ENCODE results near the gene C20orf204.
A peak's percentile ranks its signal among the peaks of the same experiment; 100 is the strongest.

Gene C20orf204

DNA sequence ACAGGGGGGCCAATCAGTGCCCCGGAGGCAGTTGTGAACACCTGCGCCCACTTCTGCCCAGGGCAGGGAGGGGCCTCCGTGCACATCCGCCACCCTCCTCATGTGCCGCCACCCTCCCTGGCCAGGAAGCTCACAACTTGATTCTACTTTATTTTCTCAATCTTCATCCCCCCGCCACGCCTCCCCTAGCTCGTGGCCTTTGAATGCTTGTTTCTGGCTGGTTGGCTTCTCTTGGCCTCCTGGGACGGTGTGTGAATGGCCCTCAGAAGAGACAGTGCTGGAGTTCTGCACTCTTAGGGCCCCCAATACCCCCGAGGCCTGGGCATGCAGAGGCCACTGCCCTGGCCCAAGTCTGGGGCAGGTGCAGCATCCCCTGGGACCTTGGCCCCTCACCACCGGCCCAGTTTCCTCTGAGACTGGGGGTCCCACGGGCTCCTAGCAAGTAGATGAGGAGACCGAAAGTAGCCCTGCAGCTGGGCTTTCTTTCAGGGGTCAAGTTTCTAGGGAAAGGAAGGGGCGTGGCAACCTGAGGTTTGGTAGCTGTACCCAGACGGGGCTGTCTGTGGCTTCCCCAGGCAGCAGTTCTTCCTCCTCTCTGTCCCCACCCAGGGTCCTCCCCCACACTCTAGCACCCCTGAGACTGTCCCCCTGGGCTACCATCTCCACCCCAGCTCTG is 42.0 kb downstream of the C20orf204 start:
- H3K36me3 ChIP-seq (ENCODE audit: insufficient read depth, low read length) = no peaks in the 10 kb centered on the region
- H3K9me3 ChIP-seq (ENCODE audit: low read length) = no peaks in the 10 kb centered on the region
- H3K4me3 ChIP-seq (ENCODE audit: low read depth in 1 of 2, low read length in 2 of 2) = peak overlapping the region in 1 of 2 donors; percentile 67
- peaks cover 0 to 11% of the 10 kb centered on the region in 2 donors for H3K27me3 ChIP-seq (ENCODE audit: control insufficient read depth in 1 of 2, insufficient read depth in 2 of 2, low read length in 2 of 2)
- H3K27ac ChIP-seq (ENCODE audit: low read depth, low read length) = no peak overlapping the region
- H3K9ac ChIP-seq (ENCODE audit: low read length) = no peak overlapping the region
- peaks cover 14% of the 10 kb centered on the region for H3K4me1 ChIP-seq (ENCODE audit: insufficient read depth, low read length)

DNA sequence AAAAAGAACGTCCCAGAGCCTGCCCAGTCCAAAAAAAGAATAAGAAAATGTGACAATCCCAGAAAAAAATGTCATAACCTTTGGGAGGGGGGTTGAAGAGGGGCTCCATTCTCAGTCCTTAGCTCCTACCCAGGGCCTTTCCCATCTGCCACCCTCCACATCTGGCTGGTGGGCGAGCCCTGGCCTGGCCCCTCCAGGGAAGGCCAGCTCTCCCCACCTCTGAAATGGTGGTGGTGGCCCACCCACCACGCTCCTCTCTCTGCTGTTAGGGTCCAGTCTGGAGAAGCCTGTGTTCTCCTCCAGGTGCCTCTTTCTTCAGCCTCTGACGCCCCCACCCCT is 42.9 kb downstream of the C20orf204 start:
- no peaks in the 10 kb centered on the region for H3K36me3 ChIP-seq (ENCODE audit: insufficient read depth, low read length)
- H3K4me1 ChIP-seq (ENCODE audit: insufficient read depth, low read length) = peaks cover 16% of the 10 kb centered on the region
- H3K27me3 ChIP-seq (ENCODE audit: control insufficient read depth in 1 of 2, insufficient read depth in 2 of 2, low read length in 2 of 2) = peaks cover 0 to 18% of the 10 kb centered on the region in 2 donors
- H3K9ac ChIP-seq (ENCODE audit: low read length) = no peak overlapping the region
- peak overlapping the region; percentile 67 to 73 for H3K4me3 ChIP-seq (ENCODE audit: low read depth in 1 of 2, low read length in 2 of 2)
- no peaks in the 10 kb centered on the region for H3K9me3 ChIP-seq (ENCODE audit: low read length)
- peak overlapping the region; percentile 72 for H3K27ac ChIP-seq (ENCODE audit: low read depth, low read length)

DNA sequence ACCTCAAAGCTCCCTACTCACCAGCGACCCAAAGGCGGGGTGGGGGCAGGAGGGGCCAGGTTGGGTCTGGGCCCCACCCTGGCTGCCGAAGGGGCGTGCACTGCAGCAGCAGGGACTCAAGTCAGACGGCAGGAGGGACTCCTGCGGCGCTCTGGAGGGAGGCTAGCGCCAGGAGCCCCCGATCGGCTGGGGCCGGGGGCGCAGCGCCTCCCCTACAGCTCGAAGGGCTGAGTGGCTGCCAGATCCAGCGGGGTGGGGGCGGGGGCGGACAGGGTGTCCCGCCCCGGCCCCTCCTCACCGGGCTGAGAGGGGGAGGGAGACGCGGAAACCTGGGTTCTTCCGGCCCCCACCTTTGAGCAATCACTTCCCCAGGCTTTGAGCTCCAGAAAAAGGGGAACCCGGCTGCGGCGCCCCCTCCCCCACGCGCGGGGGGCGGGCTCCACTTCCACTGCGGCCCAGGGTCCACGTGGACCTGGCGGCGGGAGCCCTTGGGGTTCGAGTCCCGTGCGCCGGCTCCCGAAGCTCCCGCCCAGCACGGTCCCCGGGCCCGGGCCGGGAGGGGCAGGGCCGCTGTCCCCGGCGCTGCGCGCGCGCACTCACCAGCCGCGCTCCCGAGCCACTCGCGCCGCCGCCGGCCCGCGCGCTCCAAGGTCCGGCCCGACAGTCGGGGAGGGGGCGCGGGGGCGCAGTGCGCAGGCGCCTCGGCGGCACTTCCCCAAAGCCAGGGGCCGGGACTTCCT is 43.5 kb downstream of the C20orf204 start, which contains the start of gene RGS19:
TSS of gene RGS19 (minus strand) at position 246 of the 740 bp plus-strand sequence. CDS start 2,632 bp downstream, outside the sequence.
- Histone ChIP-seq H3K27ac (ENCODE audit: low read depth, low read length) (peak within 1 kb of the TSS; percentile 72), H3K36me3 (ENCODE audit: insufficient read depth, low read length) (no peaks in the 10 kb centered on the region), H3K9ac (ENCODE audit: low read length) (no peak within 1 kb of the TSS), H3K9me3 (ENCODE audit: low read length) (no peaks in the 10 kb centered on the region), H3K4me3 (ENCODE audit: low read depth in 1 of 2, low read length in 2 of 2) (peak within 1 kb of the TSS; percentile 67 to 73), H3K27me3 (ENCODE audit: control insufficient read depth in 1 of 2, insufficient read depth in 2 of 2, low read length in 2 of 2) (peaks cover 5 to 23% of the 10 kb centered on the region in 2 donors), H3K4me1 (ENCODE audit: insufficient read depth, low read length) (peaks cover 16% of the 10 kb centered on the region)

DNA sequence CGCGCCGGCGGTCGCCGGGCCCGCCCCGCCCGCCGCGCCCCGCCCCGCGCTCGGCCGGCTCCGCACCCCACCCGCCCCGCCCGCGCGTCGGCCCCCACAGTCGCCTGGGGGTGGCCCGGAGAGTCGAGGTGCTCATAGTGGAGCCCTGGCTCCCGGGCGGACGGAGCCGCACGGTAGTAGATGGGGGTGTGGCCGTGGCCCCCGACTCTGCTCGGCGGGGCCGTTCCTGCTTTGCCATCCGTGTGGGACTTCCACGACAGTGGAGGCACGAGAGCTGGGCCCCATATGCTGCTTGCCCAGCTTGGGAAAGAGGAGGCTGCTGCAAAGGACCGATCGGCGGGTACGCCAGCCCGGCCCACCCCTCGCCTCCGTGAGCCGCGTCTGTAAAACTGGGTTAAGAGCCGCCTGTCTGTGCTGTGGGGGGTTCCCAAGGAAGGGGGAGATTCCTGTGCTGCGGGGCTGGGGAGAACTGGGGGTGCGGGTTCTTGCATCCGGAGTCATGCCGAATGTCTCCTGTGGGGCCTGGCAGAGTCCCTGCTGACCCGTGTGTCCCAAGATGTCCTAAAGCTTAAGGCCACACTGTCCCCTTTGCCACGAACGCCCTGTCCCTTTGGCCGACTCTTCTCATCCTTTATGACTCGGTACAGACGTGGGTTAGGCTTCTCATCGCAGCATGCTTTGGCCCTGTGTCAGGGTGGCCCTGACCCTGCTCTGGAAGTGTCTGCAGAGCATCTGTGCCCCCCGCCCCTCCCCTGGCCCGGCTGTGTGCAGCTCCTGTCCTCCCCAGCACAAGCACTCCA is 44.2 kb downstream of the C20orf204 start, which contains the start of gene OPRL1:
TSS of gene OPRL1 (plus strand) at position 70 of the 800 bp plus-strand sequence. CDS start 12,639 bp downstream, outside the sequence.
- Histone ChIP-seq H3K9me3 (ENCODE audit: low read length) (no peaks in the 10 kb centered on the region), H3K9ac (ENCODE audit: low read length) (no peak within 1 kb of the TSS), H3K4me1 (ENCODE audit: insufficient read depth, low read length) (peaks cover 16% of the 10 kb centered on the region), H3K4me3 (ENCODE audit: low read depth in 1 of 2, low read length in 2 of 2) (peak within 1 kb of the TSS; percentile 67 to 73), H3K27ac (ENCODE audit: low read depth, low read length) (peak within 1 kb of the TSS; percentile 72), H3K27me3 (ENCODE audit: control insufficient read depth in 1 of 2, insufficient read depth in 2 of 2, low read length in 2 of 2) (peaks cover 10 to 31% of the 10 kb centered on the region in 2 donors), H3K36me3 (ENCODE audit: insufficient read depth, low read length) (no peaks in the 10 kb centered on the region)

DNA sequence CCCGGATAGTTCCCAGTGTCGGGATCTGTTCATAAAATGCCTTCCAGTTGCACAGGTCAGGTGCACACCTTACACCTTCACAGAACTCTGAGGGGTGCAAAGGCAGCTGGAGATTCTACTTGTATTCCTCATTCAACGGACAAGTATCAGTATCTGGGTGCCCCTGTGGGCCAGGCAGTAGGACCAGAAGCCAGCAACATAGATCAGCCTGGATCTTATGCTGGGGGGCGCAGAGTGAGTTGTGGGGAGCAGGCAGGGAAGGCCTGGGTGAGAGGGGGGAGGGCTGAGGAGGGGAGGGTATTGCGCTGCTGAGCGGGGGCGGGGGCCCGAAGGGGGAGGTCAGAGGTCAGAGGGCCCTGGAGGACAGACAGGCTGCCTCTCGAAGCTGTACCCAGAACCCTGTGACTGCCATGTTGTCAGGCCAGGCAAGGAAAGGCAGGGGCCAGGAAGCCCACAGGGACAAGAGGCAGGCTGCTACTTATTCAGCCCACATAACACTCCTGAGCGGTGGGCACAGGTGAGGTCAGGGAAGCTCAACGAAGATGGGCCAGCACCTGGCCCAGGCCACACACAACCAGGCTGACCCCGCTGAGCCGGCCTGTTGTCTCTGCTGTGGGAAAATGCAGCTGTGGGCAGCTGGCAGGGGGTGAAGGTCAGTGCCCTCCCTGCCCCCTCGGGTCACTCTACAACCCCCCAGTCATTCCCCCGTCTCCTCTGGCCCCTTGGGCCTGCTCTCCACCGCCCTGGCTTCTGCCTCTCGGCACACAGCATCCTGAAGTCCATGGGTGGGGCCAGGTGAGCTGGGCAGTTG is 45.0 kb downstream of the C20orf204 start:
- Histone ChIP-seq H3K36me3 (ENCODE audit: insufficient read depth, low read length) (no peaks in the 10 kb centered on the region), H3K27ac (ENCODE audit: low read depth, low read length) (no peak overlapping the region), H3K9ac (ENCODE audit: low read length) (no peak overlapping the region), H3K4me3 (ENCODE audit: low read depth in 1 of 2, low read length in 2 of 2) (peak overlapping the region in 1 of 2 donors; percentile 41), H3K27me3 (ENCODE audit: control insufficient read depth in 1 of 2, insufficient read depth in 2 of 2, low read length in 2 of 2) (peaks cover 14 to 39% of the 10 kb centered on the region in 2 donors), H3K9me3 (ENCODE audit: low read length) (no peaks in the 10 kb centered on the region), H3K4me1 (ENCODE audit: insufficient read depth, low read length) (peaks cover 16% of the 10 kb centered on the region)

GRCh38 chr20:64081624-64081964 is 45.6 kb downstream of the C20orf204 start:
- H3K27ac ChIP-seq (ENCODE audit: low read depth, low read length) = no peak overlapping the region
- no peaks in the 10 kb centered on the region for H3K9me3 ChIP-seq (ENCODE audit: low read length)
- no peak overlapping the region for H3K4me3 ChIP-seq (ENCODE audit: low read depth in 1 of 2, low read length in 2 of 2)
- H3K4me1 ChIP-seq (ENCODE audit: insufficient read depth, low read length) = peaks cover 16% of the 10 kb centered on the region
- no peak overlapping the region for H3K9ac ChIP-seq (ENCODE audit: low read length)
- H3K36me3 ChIP-seq (ENCODE audit: insufficient read depth, low read length) = no peaks in the 10 kb centered on the region
- H3K27me3 ChIP-seq (ENCODE audit: control insufficient read depth in 1 of 2, insufficient read depth in 2 of 2, low read length in 2 of 2) = peaks cover 14 to 39% of the 10 kb centered on the region in 2 donors

DNA sequence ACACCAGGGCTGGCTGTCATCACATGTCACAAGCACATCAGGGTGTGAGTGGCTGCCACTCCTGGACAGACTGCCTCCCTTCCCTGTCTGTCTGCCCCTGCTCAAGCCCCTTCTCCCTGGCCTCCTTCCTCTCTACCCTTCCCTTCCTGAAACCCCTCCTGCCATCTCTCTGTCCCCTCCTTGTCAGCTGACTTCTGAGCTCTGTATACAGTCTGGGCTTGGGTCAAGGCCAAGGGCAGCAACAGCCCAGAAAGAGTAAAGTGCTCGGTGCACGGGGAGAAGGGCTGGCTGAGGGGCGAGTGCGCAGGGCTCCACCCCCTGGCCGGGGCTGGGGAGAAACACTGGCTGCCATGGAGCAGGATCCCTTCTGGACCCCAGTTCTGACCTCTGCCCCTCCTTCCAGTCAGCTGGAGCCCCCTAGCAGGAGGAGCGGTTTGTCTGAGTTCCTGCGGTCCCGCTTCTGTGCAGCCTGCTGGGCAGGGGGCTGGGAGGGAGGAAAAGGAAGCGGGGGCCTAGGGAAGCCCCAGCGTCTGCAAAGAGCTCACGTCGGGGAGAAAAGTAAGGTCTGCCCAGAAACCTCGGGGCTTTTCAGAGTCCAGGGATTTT is 46.2 kb downstream of the C20orf204 start:
- Histone ChIP-seq H3K27me3 (ENCODE audit: control insufficient read depth in 1 of 2, insufficient read depth in 2 of 2, low read length in 2 of 2) (peaks cover 14 to 39% of the 10 kb centered on the region in 2 donors), H3K27ac (ENCODE audit: low read depth, low read length) (no peak overlapping the region), H3K9ac (ENCODE audit: low read length) (no peak overlapping the region), H3K4me3 (ENCODE audit: low read depth in 1 of 2, low read length in 2 of 2) (no peak overlapping the region), H3K9me3 (ENCODE audit: low read length) (no peaks in the 10 kb centered on the region), H3K4me1 (ENCODE audit: insufficient read depth, low read length) (peaks cover 16% of the 10 kb centered on the region), H3K36me3 (ENCODE audit: insufficient read depth, low read length) (no peaks in the 10 kb centered on the region)

DNA sequence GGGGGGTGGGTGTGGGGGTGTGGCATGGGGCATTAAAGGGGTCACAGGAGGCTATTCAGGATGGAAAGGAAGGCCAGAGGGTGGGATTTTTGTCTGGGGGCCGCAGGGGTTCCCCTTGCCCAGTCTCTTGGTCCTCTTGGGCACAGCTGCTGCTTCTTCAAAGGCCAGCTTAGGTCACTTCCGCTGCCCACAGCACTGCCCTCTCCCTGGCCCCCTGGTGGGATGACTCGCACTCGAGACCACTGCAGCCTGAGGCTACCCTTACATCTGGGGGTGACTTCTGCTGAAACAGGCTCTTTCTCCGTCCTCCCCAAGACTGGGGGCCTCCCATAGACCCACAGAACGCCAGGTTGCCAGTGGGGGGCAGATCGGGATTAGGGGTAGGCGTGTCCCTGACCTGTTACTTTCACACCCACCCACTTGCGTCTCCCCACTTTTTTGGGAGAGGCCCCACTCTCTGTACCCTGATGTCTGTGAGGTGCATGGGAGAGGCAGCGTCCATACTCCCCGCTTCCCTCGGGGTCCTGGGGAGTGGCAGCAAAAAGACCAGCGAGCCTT is 46.9 kb downstream of the C20orf204 start:
- H3K9me3 ChIP-seq (ENCODE audit: low read length) = no peaks in the 10 kb centered on the region
- H3K4me1 ChIP-seq (ENCODE audit: insufficient read depth, low read length) = peaks cover 16% of the 10 kb centered on the region
- no peak overlapping the region for H3K27ac ChIP-seq (ENCODE audit: low read depth, low read length)
- peaks cover 14 to 41% of the 10 kb centered on the region in 2 donors for H3K27me3 ChIP-seq (ENCODE audit: control insufficient read depth in 1 of 2, insufficient read depth in 2 of 2, low read length in 2 of 2)
- no peaks in the 10 kb centered on the region for H3K36me3 ChIP-seq (ENCODE audit: insufficient read depth, low read length)
- no peak overlapping the region for H3K9ac ChIP-seq (ENCODE audit: low read length)
- H3K4me3 ChIP-seq (ENCODE audit: low read depth in 1 of 2, low read length in 2 of 2) = no peak overlapping the region

DNA sequence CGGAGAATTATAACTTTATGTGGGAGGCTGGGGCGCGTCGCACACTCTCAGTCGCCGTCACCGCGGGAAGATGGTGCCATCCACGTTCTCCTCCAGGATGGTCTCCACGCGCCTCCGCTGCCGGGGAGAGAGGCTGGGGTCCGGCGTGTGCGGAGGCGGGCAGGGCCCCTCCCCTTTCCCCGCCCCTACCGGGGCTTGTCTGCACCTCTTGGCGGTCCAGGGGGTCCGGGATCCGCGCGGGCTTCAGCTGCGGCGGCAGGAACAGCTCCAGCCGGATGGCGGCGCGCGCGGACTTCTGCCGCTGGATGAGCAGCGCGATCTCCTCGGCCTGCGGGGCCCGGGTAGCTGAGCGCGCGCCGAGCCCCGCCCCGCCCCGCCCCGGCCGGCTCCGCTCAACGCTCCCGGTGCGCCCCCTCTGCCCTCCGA is 47.4 kb downstream of the C20orf204 start:
- no peak overlapping the region for H3K27ac ChIP-seq (ENCODE audit: low read depth, low read length)
- H3K9me3 ChIP-seq (ENCODE audit: low read length) = no peaks in the 10 kb centered on the region
- no peak overlapping the region for H3K9ac ChIP-seq (ENCODE audit: low read length)
- H3K4me3 ChIP-seq (ENCODE audit: low read depth in 1 of 2, low read length in 2 of 2) = peak overlapping the region in 1 of 2 donors; percentile 31
- peaks cover 14 to 42% of the 10 kb centered on the region in 2 donors for H3K27me3 ChIP-seq (ENCODE audit: control insufficient read depth in 1 of 2, insufficient read depth in 2 of 2, low read length in 2 of 2)
- H3K4me1 ChIP-seq (ENCODE audit: insufficient read depth, low read length) = peaks cover 16% of the 10 kb centered on the region
- no peaks in the 10 kb centered on the region for H3K36me3 ChIP-seq (ENCODE audit: insufficient read depth, low read length)
